ENCODE data around the gene BCAS4. TPM values are rescaled to one million over a fixed set of nuclear protein-coding genes. Genes with fewer than 3 reads are reported as not detected.
A peak's percentile ranks its signal among the peaks of the same experiment; 100 is the strongest.
"Not testable (repeated sequence)": the region's sequence is repeated elsewhere in the genome, so short reads cannot be mapped to it uniquely, and the experiment has no call there.

The BCAS4 gene
- total RNA-seq, 1 experiment from 2014 or later: 29.9 TPM

- intact Hi-C loops (cut with micrococcal nuclease; ENCODE audit: unreplicated experiment): loop anchor here (10.0 kb wide), 1 partner anchor 567 kb away; the partner anchor contains the start of gene CEBPB
- no peaks in the 10 kb centered on the region for H3K36me3 ChIP-seq (ENCODE audit: control insufficient read depth, insufficient read depth, low read length)
- TF ChIP-seq CTCF (IDR thresholded peaks at IDR 0.05; ENCODE audit: insufficient read depth in 1 of 2, low read depth in 1 of 2, low read length in 1 of 2, severe bottlenecking in 1 of 2, unreplicated experiment in 1 of 2): no peak
- Mint-ChIP-seq H3K27ac (ENCODE audit: unreplicated experiment) (peak overlapping the region; percentile 100), H3K9me3 (ENCODE audit: unreplicated experiment) (no peaks in the 10 kb centered on the region), H3K4me1 (ENCODE audit: low read depth, unreplicated experiment) (peaks cover 82% of the 10 kb centered on the region), H3K36me3 (ENCODE audit: insufficient read depth, unreplicated experiment) (peaks cover 60% of the 10 kb centered on the region), H3K4me3 (ENCODE audit: unreplicated experiment) (peak overlapping the region; percentile 78), H3K27me3 (ENCODE audit: insufficient read depth, unreplicated experiment) (no peaks in the 10 kb centered on the region)
- no peak overlapping the region for H3K4me3 ChIP-seq (ENCODE audit: low read depth, low read length)
- H3K27me3 ChIP-seq (replicated peaks; ENCODE audit: control insufficient read depth, insufficient read depth, low read length): no peaks in the 10 kb centered on the region
- DNase-seq: peak in 1 of 2 experiments; percentile 62
- CTCF ChIA-PET: interaction anchor here (0.6 to 2.2 kb wide), 13 partner anchors 12 to 542 kb away, joined by 3 to 18 read pairs (median 4); partner anchors contain the start of gene ADNP
- POLR2A ChIA-PET: interaction anchor here (0.6 to 2.3 kb wide), 10 partner anchors 12 to 1152 kb away, joined by 3 to 21 read pairs (median 4); partner anchors contain the start of gene PARD6B
- H3K9me3 ChIP-seq: no peaks in the 10 kb centered on the region
- peaks cover 87% of the 10 kb centered on the region for H3K4me1 ChIP-seq
- TSS peak; percentile 93 for BruUV-seq (replicated peaks)
These were observed 32.8 kb upstream of the BCAS4 start for GRCh38 chr20:50762045-50762422.

DNA sequence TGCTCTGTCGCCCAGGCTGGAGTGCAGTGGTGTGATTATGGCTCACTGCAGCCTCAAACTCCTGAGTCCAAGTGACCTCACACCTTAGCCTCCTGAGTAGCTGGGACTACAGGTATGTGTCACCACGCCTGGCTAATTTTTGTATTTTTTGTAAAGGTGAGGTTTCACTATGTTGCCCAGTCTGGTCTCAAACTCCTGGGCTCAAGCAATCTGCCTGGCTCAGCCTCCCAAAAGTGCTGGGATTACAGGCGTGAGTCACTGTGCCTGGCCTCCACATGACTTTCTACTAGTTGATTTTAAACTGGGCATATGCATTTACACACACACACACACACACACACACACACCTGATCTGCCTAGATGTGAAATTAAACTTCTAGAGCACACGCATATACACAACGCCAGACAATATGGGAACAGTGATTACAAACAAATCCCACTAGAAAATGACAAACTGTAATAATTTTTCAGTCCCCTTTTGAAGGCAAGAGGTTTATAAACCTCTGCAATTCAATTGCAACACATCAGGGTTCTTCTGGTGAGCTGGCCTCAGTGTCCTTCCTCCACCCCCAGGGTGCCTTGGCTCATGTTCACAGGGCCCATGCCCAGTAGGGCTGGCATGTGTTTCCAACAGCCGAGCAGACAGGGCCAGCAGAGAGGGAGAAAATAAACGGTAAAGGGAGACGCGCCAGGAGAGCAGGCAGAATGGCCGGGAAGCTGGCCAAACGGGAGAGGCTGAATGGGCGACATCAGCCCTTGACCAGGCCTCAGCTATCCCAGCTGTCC lies 32.2 kb upstream of the BCAS4 start:
- DNase-seq: peak; percentile 54 to 72
- CTCF ChIA-PET: interaction anchor here (0.5 to 2.2 kb wide), 12 partner anchors 12 to 543 kb away, joined by 3 to 18 read pairs (median 4); partner anchors contain the start of gene ADNP
- Mint-ChIP-seq H3K36me3 (ENCODE audit: insufficient read depth, unreplicated experiment) (peaks cover 59% of the 10 kb centered on the region), H3K4me3 (ENCODE audit: unreplicated experiment) (peak overlapping the region; percentile 78), H3K27me3 (ENCODE audit: insufficient read depth, unreplicated experiment) (no peaks in the 10 kb centered on the region), H3K9me3 (ENCODE audit: unreplicated experiment) (no peaks in the 10 kb centered on the region), H3K27ac (ENCODE audit: unreplicated experiment) (peak overlapping the region; percentile 100), H3K4me1 (ENCODE audit: low read depth, unreplicated experiment) (peaks cover 82% of the 10 kb centered on the region)
- no peaks in the 10 kb centered on the region for H3K9me3 ChIP-seq
- intact Hi-C loops (cut with micrococcal nuclease; ENCODE audit: unreplicated experiment): loop anchor here (10.0 kb wide), 1 partner anchor 568 kb away; the partner anchor contains the start of gene CEBPB
- no TSS peak for BruUV-seq (replicated peaks)
- H3K36me3 ChIP-seq (ENCODE audit: control insufficient read depth, insufficient read depth, low read length): no peaks in the 10 kb centered on the region
- no peak overlapping the region for H3K4me3 ChIP-seq (ENCODE audit: low read depth, low read length)
- no peaks in the 10 kb centered on the region for H3K27me3 ChIP-seq (replicated peaks; ENCODE audit: control insufficient read depth, insufficient read depth, low read length)
- POLR2A ChIA-PET: interaction anchor here (0.6 to 2.3 kb wide), 8 partner anchors 13 to 1152 kb away, joined by 3 to 21 read pairs (median 5); partner anchors contain the start of gene PARD6B
- TF ChIP-seq CTCF (IDR thresholded peaks at IDR 0.05; ENCODE audit: insufficient read depth in 1 of 2, low read depth in 1 of 2, low read length in 1 of 2, severe bottlenecking in 1 of 2, unreplicated experiment in 1 of 2): no peak
- H3K4me1 ChIP-seq: peaks cover 87% of the 10 kb centered on the region

DNA sequence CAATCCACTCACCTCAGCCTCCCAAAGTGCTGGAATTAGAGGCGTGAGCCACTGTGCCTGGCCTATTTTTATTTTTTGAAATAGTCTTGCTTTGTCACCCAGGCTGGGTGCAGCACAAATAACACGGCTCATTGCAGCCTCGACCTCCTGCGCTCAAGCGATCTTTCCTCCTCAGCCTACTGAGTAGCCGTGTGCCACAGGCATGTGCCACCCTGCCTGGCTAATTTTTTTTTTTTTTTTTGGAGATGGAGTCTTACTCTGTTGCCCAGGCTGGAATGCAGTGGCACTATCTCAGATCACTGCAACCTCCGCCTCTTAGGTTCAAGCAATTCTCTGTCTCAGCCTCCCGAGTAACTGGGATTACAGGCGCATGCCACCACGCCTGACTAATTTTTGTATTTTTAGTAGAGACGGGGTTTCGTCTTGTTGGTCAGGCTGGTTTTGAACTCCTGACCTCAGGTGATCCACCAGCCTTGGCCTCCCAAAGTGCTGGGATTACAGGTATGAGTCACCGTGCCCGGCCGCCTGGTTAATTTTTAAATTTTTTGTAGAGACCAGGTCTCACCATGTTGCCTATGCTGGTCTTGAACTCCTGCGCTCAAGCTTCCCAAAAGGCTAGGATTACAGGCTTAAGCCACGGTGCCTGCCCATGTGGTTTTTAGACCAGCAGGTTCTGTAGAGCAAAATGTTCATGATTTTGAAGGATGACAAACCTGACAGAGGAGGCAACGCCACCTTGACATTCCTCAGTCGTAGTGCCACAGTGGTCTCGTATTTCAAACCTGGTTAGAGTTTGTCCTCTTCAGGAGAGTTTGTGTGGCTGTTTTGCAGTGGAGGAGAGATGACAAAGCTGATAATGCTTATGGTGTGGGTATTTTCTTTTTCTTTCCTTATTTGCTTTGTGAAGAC lies 31.1 kb upstream of the BCAS4 start:
- Mint-ChIP-seq H3K27ac (ENCODE audit: unreplicated experiment) (peak overlapping the region; percentile 100), H3K36me3 (ENCODE audit: insufficient read depth, unreplicated experiment) (peaks cover 52% of the 10 kb centered on the region), H3K4me1 (ENCODE audit: low read depth, unreplicated experiment) (peaks cover 76% of the 10 kb centered on the region), H3K4me3 (ENCODE audit: unreplicated experiment) (peak overlapping the region; percentile 60)
- H3K27me3 ChIP-seq (replicated peaks; ENCODE audit: control insufficient read depth, insufficient read depth, low read length); BruUV-seq (replicated peaks); POLR2A ChIA-PET; H3K4me3 ChIP-seq (ENCODE audit: low read depth, low read length); H3K27me3 Mint-ChIP-seq (ENCODE audit: insufficient read depth, unreplicated experiment); H3K9me3 Mint-ChIP-seq (ENCODE audit: unreplicated experiment); H3K9me3 ChIP-seq; H3K36me3 ChIP-seq (ENCODE audit: control insufficient read depth, insufficient read depth, low read length): not testable (repeated sequence)
- H3K4me1 ChIP-seq: peaks cover 83% of the 10 kb centered on the region
- CTCF ChIA-PET: interaction anchor here (0.6 to 4.8 kb wide), 5 partner anchors 14 to 138 kb away, joined by 3 to 26 read pairs (median 4); no protein-coding TSS in a partner anchor
- peak; percentile 64 to 80 for DNase-seq
- intact Hi-C loops (cut with micrococcal nuclease; ENCODE audit: unreplicated experiment): loop anchor here (10.0 kb wide), 1 partner anchor 569 kb away; the partner anchor contains the start of gene CEBPB

DNA sequence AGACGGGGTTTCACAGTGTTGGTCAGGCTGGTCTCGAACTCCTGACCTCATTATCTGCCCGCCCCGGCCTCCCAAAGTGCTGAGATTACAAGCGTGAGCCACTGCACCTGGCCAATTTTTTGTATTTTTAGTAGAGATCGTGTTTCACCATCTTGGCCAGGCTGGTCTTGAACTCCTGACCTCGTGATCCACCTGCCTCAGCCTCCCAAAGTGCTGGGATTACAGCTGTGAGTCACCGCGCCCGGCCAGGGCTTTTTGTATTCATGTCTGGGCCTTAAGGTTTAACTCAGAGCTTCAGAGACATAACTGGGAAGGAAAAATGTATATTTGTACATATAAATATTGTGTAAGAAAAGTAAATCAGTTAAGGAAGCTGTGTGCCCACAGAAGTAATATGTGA lies 29.6 kb upstream of the BCAS4 start:
- POLR2A ChIA-PET; H3K27me3 Mint-ChIP-seq (ENCODE audit: insufficient read depth, unreplicated experiment); H3K36me3 ChIP-seq (ENCODE audit: control insufficient read depth, insufficient read depth, low read length); H3K4me3 Mint-ChIP-seq (ENCODE audit: unreplicated experiment); BruUV-seq (replicated peaks); H3K9me3 ChIP-seq; H3K27ac Mint-ChIP-seq (ENCODE audit: unreplicated experiment); H3K9me3 Mint-ChIP-seq (ENCODE audit: unreplicated experiment); H3K27me3 ChIP-seq (replicated peaks; ENCODE audit: control insufficient read depth, insufficient read depth, low read length); H3K4me3 ChIP-seq (ENCODE audit: low read depth, low read length): not testable (repeated sequence)
- H3K4me1 ChIP-seq: peaks cover 71% of the 10 kb centered on the region
- DNase-seq: peak in 1 of 2 experiments; percentile 34
- CTCF ChIA-PET: interaction anchor here (1.0 to 4.8 kb wide), 6 partner anchors 16 to 139 kb away, joined by 3 to 26 read pairs (median 4); no protein-coding TSS in a partner anchor
- Mint-ChIP-seq H3K36me3 (ENCODE audit: insufficient read depth, unreplicated experiment) (peaks cover 44% of the 10 kb centered on the region), H3K4me1 (ENCODE audit: low read depth, unreplicated experiment) (peaks cover 61% of the 10 kb centered on the region)
- intact Hi-C loops (cut with micrococcal nuclease; ENCODE audit: unreplicated experiment): loop anchor here (10.0 kb wide), 1 partner anchor 570 kb away; the partner anchor contains the start of gene CEBPB

Data from Caco-2 (cell line).